Trophoblast cell (in vitro differentiated cells and primary cell): ENCODE data around the gene TRO.

Experiments
- DNase-seq, 2 donors: peaks; one replicate each; pipeline ENCODE4 v3.0.0-alpha.2; 2016
- H2AFZ ChIP-seq: 2 replicates; pipeline ENCODE4 v1.6.1; 2013; ENCODE audit warnings: low read length, moderate library complexity, mild to moderate bottlenecking; ENCODE audit not compliant: insufficient read depth, poor library complexity
- H2AK5ac ChIP-seq: 2 replicates; pipeline ENCODE4 v1.6.1; 2013; ENCODE audit warnings: mild to moderate bottlenecking, low read length
- H2BK120ac ChIP-seq: 2 replicates; pipeline ENCODE4 v1.6.1; 2013; ENCODE audit warnings: low read length, mild to moderate bottlenecking, moderate library complexity; ENCODE audit not compliant: insufficient read depth, poor library complexity
- H2BK12ac ChIP-seq: 2 replicates; pipeline ENCODE4 v1.6.1; 2013; ENCODE audit warnings: mild to moderate bottlenecking, low read length, moderate library complexity
- H2BK5ac ChIP-seq: 2 replicates; pipeline ENCODE4 v1.6.1; 2013; ENCODE audit warnings: low read length, low read depth, moderate library complexity, mild to moderate bottlenecking; ENCODE audit not compliant: poor library complexity
- H3K14ac ChIP-seq: 2 replicates; pipeline ENCODE4 v1.6.1; 2013; ENCODE audit warnings: mild to moderate bottlenecking, low read length
- H3K18ac ChIP-seq: 2 replicates; pipeline ENCODE4 v1.6.1; 2013; ENCODE audit warnings: mild to moderate bottlenecking, low read length
- H3K23ac ChIP-seq: 2 replicates; pipeline ENCODE4 v1.6.1; 2013; ENCODE audit warnings: low read length
- H3K27ac ChIP-seq: 2 replicates; pipeline ENCODE4 v1.5.1; 2013; ENCODE audit warnings: low read depth, mild to moderate bottlenecking, inconsistent platforms, low read length, moderate library complexity
- H3K27me3 ChIP-seq: 2 replicates; pipeline ENCODE4 v1.6.1; 2013; ENCODE audit warnings: inconsistent platforms, mild to moderate bottlenecking, low read length, moderate library complexity; ENCODE audit not compliant: insufficient read depth
- H3K36me3 ChIP-seq, 2 experiments: 1 replicate in 1 of 2; 2 replicates in 1 of 2; pipeline ENCODE4 v1.6.1; 2013; ENCODE audit warnings: low read length in 2 of 2, mild to moderate bottlenecking in 2 of 2, moderate library complexity in 1 of 2; ENCODE audit not compliant: insufficient read depth in 2 of 2, control insufficient read depth in 1 of 2
- H3K4ac ChIP-seq: 2 replicates; pipeline ENCODE4 v1.6.1; 2013; ENCODE audit warnings: low read depth, mild to moderate bottlenecking, low read length, moderate library complexity
- H3K4me1 ChIP-seq, 2 experiments: 1 replicate in 1 of 2; 2 replicates in 1 of 2; pipeline ENCODE4 v1.6.1; 2013; ENCODE audit warnings: low read length in 2 of 2, mild to moderate bottlenecking in 2 of 2, moderate library complexity in 1 of 2; ENCODE audit not compliant: insufficient read depth in 2 of 2, control insufficient read depth in 1 of 2
- H3K4me2 ChIP-seq: 2 replicates; pipeline ENCODE4 v1.6.1; 2013; ENCODE audit warnings: inconsistent platforms, mild to moderate bottlenecking, low read length, moderate library complexity
- H3K4me3 ChIP-seq: 2 replicates; pipeline ENCODE4 v1.5.1; 2013; ENCODE audit warnings: mild to moderate bottlenecking, low read depth, low read length, inconsistent platforms
- H3K79me1 ChIP-seq: one replicate; pipeline ENCODE4 v1.6.1; 2013; ENCODE audit warnings: low read length
- H3K79me2 ChIP-seq: 2 replicates; pipeline ENCODE4 v1.6.1; 2013; ENCODE audit warnings: low read length, mild to moderate bottlenecking; ENCODE audit not compliant: control insufficient read depth, insufficient read depth, poor library complexity
- H3K9ac ChIP-seq: 2 replicates; pipeline ENCODE4 v1.6.1; 2013; ENCODE audit warnings: mild to moderate bottlenecking, low read length
- H3K9me3 ChIP-seq: 2 replicates; pipeline ENCODE4 v1.6.1; 2013; ENCODE audit warnings: low read depth, mild to moderate bottlenecking, control low read depth, inconsistent platforms, low read length; ENCODE audit not compliant: insufficient read depth
- H4K12ac ChIP-seq: 2 replicates; pipeline ENCODE4 v1.6.1; 2013; ENCODE audit warnings: low read depth, mild to moderate bottlenecking, low read length, moderate library complexity
- H4K8ac ChIP-seq: 2 replicates; pipeline ENCODE4 v1.6.1; 2013; ENCODE audit warnings: low read depth, mild to moderate bottlenecking, low read length, moderate library complexity
- H4K91ac ChIP-seq: one replicate; pipeline ENCODE4 v1.6.1; 2013; ENCODE audit warnings: low read depth, mild to moderate bottlenecking, low read length, moderate library complexity
- WGBS: extraction: QIAGEN DNeasy Blood & Tissue Kit; methylation state at CpG from one replicate; pipeline ENCODE4 v1.1.7; 2013; ENCODE audit warnings: missing lambda C conversion rate; ENCODE audit not compliant: insufficient read length, insufficient coverage; ENCODE audit errors: extremely low coverage; 5-methylcytosine and 5-hydroxymethylcytosine counted together

TRO gene

GRCh38 chrX:54950730-54951375 lies 30.2 kb downstream of the TRO start:
- H2AFZ ChIP-seq, result no peak overlapping the region
- H3K4me2 ChIP-seq, result no peak overlapping the region
- no peak overlapping the region for H3K27ac ChIP-seq
- no peak overlapping the region for H2BK5ac ChIP-seq
- H3K18ac ChIP-seq, result no peak overlapping the region
- H3K79me2 ChIP-seq, result no peaks in the 10 kb centered on the region
- no peaks in the 10 kb centered on the region for H3K79me1 ChIP-seq
- H3K14ac ChIP-seq, result no peak overlapping the region
- no peak overlapping the region for H3K4me3 ChIP-seq
- H4K8ac ChIP-seq, result no peak overlapping the region
- no peak for DNase-seq
- H3K4ac ChIP-seq, result no peak overlapping the region
- H3K27me3 ChIP-seq, result no peaks in the 10 kb centered on the region
- H4K91ac ChIP-seq, result no peak overlapping the region
- no peaks in the 10 kb centered on the region for H3K4me1 ChIP-seq
- no peak overlapping the region for H3K9ac ChIP-seq
- no peak overlapping the region for H2BK12ac ChIP-seq
- no peak overlapping the region for H4K12ac ChIP-seq
- no peak overlapping the region for H2BK120ac ChIP-seq
- H3K23ac ChIP-seq, result no peak overlapping the region
- no peaks in the 10 kb centered on the region for H3K36me3 ChIP-seq
- peaks cover 3% of the 10 kb centered on the region for H3K9me3 ChIP-seq
- no CpG with 5 or more reads among the region's 8 CpGs for WGBS
- H2AK5ac ChIP-seq, result no peak overlapping the region

GRCh38 chrX:54961750-54962149 lies 41.1 kb downstream of the TRO start:
- no peak overlapping the region for H3K9ac ChIP-seq
- no peak overlapping the region for H2BK5ac ChIP-seq
- no peaks in the 10 kb centered on the region for H3K9me3 ChIP-seq
- H3K4me3 ChIP-seq, result no peak overlapping the region
- H3K18ac ChIP-seq, result no peak overlapping the region
- H3K4me2 ChIP-seq, result no peak overlapping the region
- no peak overlapping the region for H4K12ac ChIP-seq
- DNase-seq, result peak in 1 of 2 donors; percentile 36
- no peak overlapping the region for H4K91ac ChIP-seq
- H2BK12ac ChIP-seq, result no peak overlapping the region
- no peak overlapping the region for H3K14ac ChIP-seq
- H3K4ac ChIP-seq, result no peak overlapping the region
- H3K27me3 ChIP-seq, result no peaks in the 10 kb centered on the region
- no peaks in the 10 kb centered on the region for H3K36me3 ChIP-seq
- no peak overlapping the region for H2BK120ac ChIP-seq
- no peak overlapping the region for H2AFZ ChIP-seq
- no CpG with 5 or more reads among the region's 1 CpG for WGBS
- H3K27ac ChIP-seq, result no peak overlapping the region
- H3K79me2 ChIP-seq, result no peaks in the 10 kb centered on the region
- H3K4me1 ChIP-seq, result no peaks in the 10 kb centered on the region
- H2AK5ac ChIP-seq, result no peak overlapping the region
- H3K79me1 ChIP-seq, result no peaks in the 10 kb centered on the region
- H4K8ac ChIP-seq, result no peak overlapping the region
- no peak overlapping the region for H3K23ac ChIP-seq

- Histone ChIP-seq H3K79me2 (no peaks in the 10 kb centered on the region), H2BK12ac (no peak overlapping the region), H3K23ac (no peak overlapping the region), H3K4me2 (no peak overlapping the region), H2AK5ac (no peak overlapping the region), H4K91ac (no peak overlapping the region), H2BK5ac (no peak overlapping the region), H3K4me3 (no peak overlapping the region), H3K27me3 (no peaks in the 10 kb centered on the region), H3K18ac (no peak overlapping the region), H2AFZ (no peak overlapping the region), H2BK120ac (no peak overlapping the region), H4K8ac (no peak overlapping the region), H3K9ac (no peak overlapping the region), H3K36me3 (no peaks in the 10 kb centered on the region), H3K9me3 (no peaks in the 10 kb centered on the region), H3K79me1 (no peaks in the 10 kb centered on the region), H3K14ac (no peak overlapping the region), H3K27ac (no peak overlapping the region), H4K12ac (no peak overlapping the region), H3K4ac (no peak overlapping the region), H3K4me1 (no peaks in the 10 kb centered on the region)
- DNase-seq, result no peak
- WGBS, result no CpG with 5 or more reads among the region's 4 CpGs
These were observed 44.3 kb downstream of the TRO start for GRCh38 chrX:54964766-54965497.

GRCh38 chrX:54977387-54977786 lies 56.8 kb downstream of the TRO start:
- H2BK120ac ChIP-seq, result no peak overlapping the region
- no peaks in the 10 kb centered on the region for H3K79me2 ChIP-seq
- H3K18ac ChIP-seq, result no peak overlapping the region
- H3K4me1 ChIP-seq, result no peaks in the 10 kb centered on the region
- no peak overlapping the region for H3K4me3 ChIP-seq
- no peak for DNase-seq
- H3K4me2 ChIP-seq, result no peak overlapping the region
- no peak overlapping the region for H3K4ac ChIP-seq
- no peak overlapping the region for H2AK5ac ChIP-seq
- H2BK5ac ChIP-seq, result no peak overlapping the region
- no peak overlapping the region for H3K27ac ChIP-seq
- no peaks in the 10 kb centered on the region for H3K79me1 ChIP-seq
- no CpG with 5 or more reads among the region's 4 CpGs for WGBS
- H4K8ac ChIP-seq, result no peak overlapping the region
- H3K23ac ChIP-seq, result no peak overlapping the region
- H3K27me3 ChIP-seq, result no peaks in the 10 kb centered on the region
- no peaks in the 10 kb centered on the region for H3K36me3 ChIP-seq
- no peak overlapping the region for H3K9ac ChIP-seq
- H4K12ac ChIP-seq, result no peak overlapping the region
- no peaks in the 10 kb centered on the region for H3K9me3 ChIP-seq
- H3K14ac ChIP-seq, result no peak overlapping the region
- no peak overlapping the region for H2AFZ ChIP-seq
- H2BK12ac ChIP-seq, result no peak overlapping the region
- no peak overlapping the region for H4K91ac ChIP-seq
